ENCODE results near the gene EXOC6B. TPM values are rescaled to one million over a fixed set of nuclear protein-coding genes. Genes with fewer than 3 reads are reported as not detected.

The EXOC6B gene
- total and polyA plus RNA-seq, 2 of the 8 experiments (the other 6 are each of a cell fraction or from before 2014, with no cell fraction given): 13.5 to 33.0 TPM

DNA sequence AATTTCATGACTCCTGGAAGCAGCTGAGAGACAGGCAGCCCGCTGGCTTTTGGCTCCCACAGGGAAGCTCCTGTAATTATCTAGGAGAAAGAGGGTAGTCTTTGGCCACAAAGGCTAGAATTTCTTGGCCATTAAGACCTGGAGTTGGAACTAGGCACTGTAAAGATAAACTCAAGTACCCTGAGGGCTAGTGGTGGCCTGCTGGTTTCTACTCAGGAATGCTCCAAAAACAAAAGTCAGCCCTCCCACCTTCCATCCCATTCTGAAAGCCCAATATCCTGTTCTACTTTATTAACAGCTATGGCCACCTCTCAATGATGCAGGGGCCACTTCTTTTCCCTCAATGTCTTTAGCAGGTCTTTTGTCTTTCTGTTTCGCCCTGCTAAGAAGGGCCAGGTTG is 644.2 kb downstream of the EXOC6B start:
- Histone ChIP-seq H3K4me2 (ENCODE audit: insufficient read depth in 1 of 2, low read depth in 2 of 2, low read length in 2 of 2) (no peak overlapping the region), H3K27me3 (replicated peaks in 1 of 4; ENCODE audit: control insufficient read depth in 3 of 4, extremely low read depth in 1 of 4, insufficient read depth in 3 of 4, low read length in 3 of 4) (no peaks in the 10 kb centered on the region), H3K4me3 (ENCODE audit: extremely low read depth in 1 of 4, insufficient read depth in 2 of 4, low read depth in 3 of 4, low read length in 4 of 4) (no peak overlapping the region), H3K79me2 (ENCODE audit: control insufficient read depth in 1 of 2, insufficient read depth in 2 of 2, low read length in 2 of 2) (no peaks in the 10 kb centered on the region), H3K27ac (ENCODE audit: low read depth, low read length) (no peak overlapping the region), H4K5ac (ENCODE audit: insufficient read length, low read depth, low read length) (no peak overlapping the region), H3K23me2 (ENCODE audit: low read depth, low read length) (no peaks in the 10 kb centered on the region), H3K56ac (replicated peaks; ENCODE audit: insufficient read length, low read depth, low read length) (no peak overlapping the region), H2BK5ac (ENCODE audit: low read depth, low read length) (no peak overlapping the region), H3K9me3 (ENCODE audit: insufficient read depth in 2 of 2, low read depth in 1 of 2, low read length in 1 of 2) (no peaks in the 10 kb centered on the region; a peak in 1 of 4 replicates), H3K18ac (ENCODE audit: extremely low read depth, low read length) (no peak overlapping the region), H3K79me1 (ENCODE audit: low read depth, low read length) (no peaks in the 10 kb centered on the region), H4K8ac (ENCODE audit: extremely low read depth, insufficient read depth, low read length) (no peak overlapping the region), H2BK20ac (ENCODE audit: low read length) (no peak overlapping the region), H3K23ac (ENCODE audit: insufficient read length) (no peak overlapping the region), H3K4me1 (replicated peaks in 1 of 4; ENCODE audit: control insufficient read depth in 3 of 4, insufficient read depth in 4 of 4, low read length in 3 of 4) (no peaks in the 10 kb centered on the region), H3K9ac (replicated peaks in 1 of 4; ENCODE audit: extremely low read depth in 1 of 4, low read depth in 3 of 4, low read length in 3 of 4) (no peak overlapping the region), H2BK15ac (ENCODE audit: low read length) (no peak overlapping the region), H3K36me3 (ENCODE audit: control insufficient read depth in 2 of 4, insufficient read depth in 4 of 4, low read length in 3 of 4) (no peaks in the 10 kb centered on the region), H4K20me1 (replicated peaks in 1 of 2; ENCODE audit: control insufficient read depth in 1 of 2, insufficient read depth in 2 of 2, low read length in 2 of 2) (no peaks in the 10 kb centered on the region), H2BK12ac (ENCODE audit: low read depth, low read length) (no peak overlapping the region), H3K4ac (replicated peaks; ENCODE audit: insufficient read length, low read depth, low read length) (no peak overlapping the region), H4K91ac (replicated peaks; ENCODE audit: insufficient read length, low read length) (no peak overlapping the region), H3K14ac (ENCODE audit: insufficient read length) (no peak overlapping the region), H2AK5ac (ENCODE audit: low read depth, low read length) (no peak overlapping the region), H2AFZ (ENCODE audit: low read length) (no peak overlapping the region), H2BK120ac (replicated peaks; ENCODE audit: low read depth, low read length) (no peak overlapping the region)
- DNase-seq (ENCODE audit: low read depth in 1 of 2, low spot score in 2 of 2): no peak
- no peak for TF ChIP-seq EP300 (IDR thresholded peaks at IDR 0.05; ENCODE audit: borderline replicate concordance in 1 of 2, low read depth in 2 of 2, low read length in 2 of 2)
- no peak for TF ChIP-seq SRF (IDR thresholded peaks at IDR 0.05; ENCODE audit: low read depth, low read length)
- no peak for TF ChIP-seq SAP30 (IDR thresholded peaks at IDR 0.05; ENCODE audit: insufficient read depth, insufficient replicate concordance, low read length)
- TF ChIP-seq RAD21 (IDR thresholded peaks at IDR 0.05 in 1 of 2, conservative IDR thresholded peaks at IDR 0.05 in 1 of 2; ENCODE audit: low read depth in 2 of 2, low read length in 2 of 2): no peak
- TF ChIP-seq SIRT6 (IDR thresholded peaks at IDR 0.05; ENCODE audit: low read length): no peak
- no peak for TF ChIP-seq GABPA (IDR thresholded peaks at IDR 0.05; ENCODE audit: borderline replicate concordance, insufficient read depth, low read length)
- TF ChIP-seq SP1 (IDR thresholded peaks at IDR 0.05; ENCODE audit: low read depth, low read length): no peak
- TF ChIP-seq BRCA1 (IDR thresholded peaks at IDR 0.05; ENCODE audit: low read depth, low read length): no peak
- no peak for TF ChIP-seq CBX8 (IDR thresholded peaks at IDR 0.05; ENCODE audit: borderline replicate concordance, low read depth, low read length)
- no peak for TF ChIP-seq POU5F1 (IDR thresholded peaks at IDR 0.05; ENCODE audit: low read depth, low read length)
- no peak for TF ChIP-seq JUN (IDR thresholded peaks at IDR 0.05; ENCODE audit: low read depth, low read length)
- no peak for TF ChIP-seq GTF2F1 (IDR thresholded peaks at IDR 0.05; ENCODE audit: borderline replicate concordance, low read depth, low read length)
- TF ChIP-seq TCF12 (IDR thresholded peaks at IDR 0.05; ENCODE audit: low read depth, low read length): no peak
- TF ChIP-seq, protein P1, sequence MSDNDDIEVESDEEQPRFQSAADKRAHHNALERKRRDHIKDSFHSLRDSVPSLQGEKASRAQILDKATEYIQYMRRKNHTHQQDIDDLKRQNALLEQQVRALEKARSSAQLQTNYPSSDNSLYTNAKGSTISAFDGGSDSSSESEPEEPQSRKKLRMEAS (IDR thresholded peaks at IDR 0.05): no peak
- no peak for TF ChIP-seq EGR1 (IDR thresholded peaks at IDR 0.05; ENCODE audit: borderline replicate concordance, low read depth, low read length)
- FAIRE-seq: no peak
- WGBS, 2 experiments (ENCODE audit: extremely low coverage in 1 of 2, insufficient coverage in 1 of 2, insufficient read length in 1 of 2, insufficient replicate concordance in 2 of 2, low coverage in 1 of 2, low lambda C conversion rate in 2 of 2, missing lambda C conversion rate in 1 of 2): 91% methylated on average over 2 of the region's 2 CpGs; no CpG with 5 or more reads in 1 of the 2 experiments
- POLR2A ChIA-PET (ENCODE audit: partially characterized antibody): no interaction called here
- CTCF ChIA-PET (ENCODE audit: partially characterized antibody): interaction anchor here (0.6 to 1.3 kb wide), 3 partner anchors 17 to 398 kb away, joined by 3 to 4 read pairs (median 3); no protein-coding TSS in a partner anchor
